ENCODE results near the gene TUBB4A. TPM values are rescaled to one million over a fixed set of nuclear protein-coding genes. Genes with fewer than 3 reads are reported as not detected.
A peak's percentile ranks its signal among the peaks of the same experiment; 100 is the strongest.

The TUBB4A gene
- total and polyA plus RNA-seq, 2 of the 8 experiments (the other 6 are each of a cell fraction or from before 2014, with no cell fraction given) = 16.8 to 30.4 TPM

GRCh38 chr19:6464070-6464873, 37.8 kb downstream of the TUBB4A start, which contains the start of gene CRB3 (continued):
- TF ChIP-seq CHD7 (IDR thresholded peaks at IDR 0.05; ENCODE audit: insufficient replicate concordance, low read length) = no peak
- TF ChIP-seq SAP30 (IDR thresholded peaks at IDR 0.05; ENCODE audit: insufficient read depth, insufficient replicate concordance, low read length) = peak; percentile 20
- TF ChIP-seq ATF2 (IDR thresholded peaks at IDR 0.05; ENCODE audit: low read length) = no peak
- TF ChIP-seq EGR1 (IDR thresholded peaks at IDR 0.05; ENCODE audit: borderline replicate concordance, low read depth, low read length) = no peak
- TF ChIP-seq KDM1A (IDR thresholded peaks at IDR 0.05; ENCODE audit: borderline replicate concordance, low read length) = no peak
- TF ChIP-seq HDAC2 (IDR thresholded peaks at IDR 0.05; ENCODE audit: borderline replicate concordance in 1 of 2, low read depth in 2 of 2, low read length in 2 of 2) = no peak
- TF ChIP-seq EP300 (IDR thresholded peaks at IDR 0.05; ENCODE audit: borderline replicate concordance in 1 of 2, low read depth in 2 of 2, low read length in 2 of 2) = no peak; a peak in 1 of 3 replicates

Measured in H1 (cell line).